ENCODE measurements around the gene OTOP3. TPM values are rescaled to one million over a fixed set of nuclear protein-coding genes. Genes with fewer than 3 reads are reported as not detected.
"Not testable (repeated sequence)": the region's sequence is repeated elsewhere in the genome, so short reads cannot be mapped to it uniquely, and the experiment has no call there.

Gene OTOP3
- total RNA-seq, 1 donor from 2014 or later: not detected

DNA sequence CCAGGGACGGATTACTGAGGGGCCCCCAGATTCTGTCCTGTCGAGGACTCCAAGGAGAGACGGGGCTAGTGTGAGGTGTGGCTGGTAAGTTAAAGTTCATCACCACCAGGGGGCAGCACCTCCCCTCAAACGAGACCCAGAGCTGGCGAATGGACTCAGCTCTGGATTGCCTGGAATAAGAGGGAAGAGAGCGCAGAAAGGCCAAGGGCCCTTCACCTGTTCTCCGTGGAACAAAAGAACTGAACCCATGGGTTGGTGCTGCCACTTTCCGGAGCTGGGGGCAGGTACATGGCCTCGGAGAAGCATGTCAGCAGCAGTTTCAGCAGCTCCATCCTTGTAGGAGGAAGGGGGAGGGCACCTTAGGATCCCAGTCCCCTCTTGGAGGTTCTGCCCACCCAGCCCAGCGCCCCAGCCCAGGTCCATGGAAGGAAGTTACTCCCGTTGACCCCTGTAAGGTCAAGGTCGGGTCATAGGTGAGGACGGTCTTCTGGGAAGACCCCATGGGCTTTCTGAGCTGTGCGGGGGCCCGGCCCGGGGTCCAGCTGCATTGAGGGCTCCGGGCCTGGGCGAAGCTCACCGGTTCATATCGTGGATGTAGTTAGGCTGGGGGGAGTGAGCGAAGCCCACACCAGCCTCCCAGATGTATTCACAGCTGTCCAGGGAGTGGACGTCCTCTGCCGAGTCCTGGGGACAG is 26.1 kb downstream of the OTOP3 start:
- peak; percentile 78 to 86 for DNase-seq (ENCODE audit: low read depth in 2 of 2)

DNA sequence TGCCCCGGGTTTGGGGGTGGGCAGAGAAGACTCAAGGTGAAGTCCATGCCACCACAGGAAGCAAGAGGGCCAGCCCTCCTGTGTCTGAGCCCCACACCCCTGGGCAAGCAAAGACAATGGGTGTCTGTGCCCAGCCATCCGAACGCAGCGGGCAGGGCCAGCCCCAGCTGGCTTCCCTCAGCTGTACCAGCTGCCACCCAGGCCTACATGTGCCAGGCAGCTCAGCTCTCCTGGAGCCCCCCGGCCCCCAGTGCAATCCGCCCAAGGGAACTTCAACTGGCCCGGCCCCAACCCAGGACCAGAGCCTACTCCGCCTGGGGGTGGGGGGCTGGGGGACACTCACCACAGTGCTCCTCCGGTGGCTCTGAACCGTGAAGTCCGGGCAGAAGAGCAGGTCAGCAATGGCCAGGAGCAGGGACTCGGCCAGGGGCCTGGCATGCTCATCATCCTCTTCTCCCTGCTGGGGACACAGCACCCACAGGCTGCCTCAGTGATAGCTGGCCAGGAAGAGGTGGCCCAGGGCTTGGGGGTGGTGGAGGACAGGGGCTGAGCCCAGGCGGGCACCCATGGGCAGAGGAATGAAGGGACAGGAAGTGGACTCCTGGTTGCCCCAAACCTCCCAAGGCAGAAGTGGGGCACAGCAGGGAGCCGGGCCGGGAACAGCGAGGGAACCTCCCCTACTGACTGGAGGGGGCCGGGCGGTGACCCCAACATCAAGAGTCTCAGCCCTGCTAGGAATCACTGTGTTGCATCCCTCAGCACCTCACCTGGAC is 27.1 kb downstream of the OTOP3 start:
- no peak for DNase-seq (ENCODE audit: low read depth in 2 of 2)

DNA sequence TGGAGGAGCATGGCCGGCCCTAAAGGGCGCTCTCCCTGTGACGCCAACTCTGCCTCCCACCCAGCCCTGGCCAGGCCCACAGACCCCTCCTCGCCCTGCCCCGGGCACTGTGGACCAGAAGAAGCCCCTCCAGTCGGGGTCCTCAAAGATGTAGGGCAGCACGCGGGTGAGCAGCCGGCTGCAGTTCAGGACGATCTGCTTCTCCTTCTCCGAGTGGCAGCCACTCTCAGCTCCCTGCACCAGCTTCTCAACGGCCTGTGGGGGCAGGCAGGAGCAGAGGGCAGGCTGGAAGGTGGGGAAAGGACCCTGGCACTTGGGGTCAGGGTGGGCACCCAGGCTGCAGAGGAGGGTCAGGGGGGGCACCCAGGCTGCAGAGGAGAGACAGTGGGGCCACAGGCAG is 28.0 kb downstream of the OTOP3 start:
- no peak for DNase-seq (ENCODE audit: low read depth in 2 of 2)

- no peak for DNase-seq (ENCODE audit: low read depth in 2 of 2)
Observed at GRCh38 chr17:74964246-74964761, 28.6 kb downstream of the OTOP3 start.

DNA sequence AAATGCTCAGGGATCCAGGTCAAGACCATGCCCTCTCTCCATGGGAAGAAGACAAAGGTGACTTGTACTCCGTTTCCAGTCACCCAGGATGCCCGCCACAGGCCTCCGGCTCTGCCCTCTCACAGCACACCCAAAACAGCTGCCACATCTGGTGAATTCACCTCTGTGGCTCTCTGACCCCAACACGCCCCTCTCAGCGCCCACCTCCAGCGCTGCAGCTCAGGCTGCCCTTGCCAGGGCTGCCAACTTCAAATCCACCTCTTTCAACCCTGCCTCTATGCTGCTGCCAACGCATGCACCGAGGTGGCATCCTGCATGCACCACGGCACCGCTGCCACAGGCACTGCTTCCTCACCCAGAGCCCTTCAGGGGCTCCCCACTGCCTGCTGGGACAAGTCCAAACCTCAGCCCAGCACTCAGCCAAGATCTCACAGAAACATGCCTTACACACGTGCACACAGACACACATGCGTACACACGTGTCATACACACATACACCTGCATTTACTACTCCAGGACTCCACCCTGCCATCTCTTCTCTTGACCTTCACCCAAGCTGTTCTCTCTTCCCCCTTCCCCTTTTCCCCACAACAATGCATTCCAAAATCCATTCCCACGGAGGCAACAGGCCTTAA is 29.4 kb downstream of the OTOP3 start:
- DNase-seq (ENCODE audit: low read depth in 2 of 2): no peak

DNA sequence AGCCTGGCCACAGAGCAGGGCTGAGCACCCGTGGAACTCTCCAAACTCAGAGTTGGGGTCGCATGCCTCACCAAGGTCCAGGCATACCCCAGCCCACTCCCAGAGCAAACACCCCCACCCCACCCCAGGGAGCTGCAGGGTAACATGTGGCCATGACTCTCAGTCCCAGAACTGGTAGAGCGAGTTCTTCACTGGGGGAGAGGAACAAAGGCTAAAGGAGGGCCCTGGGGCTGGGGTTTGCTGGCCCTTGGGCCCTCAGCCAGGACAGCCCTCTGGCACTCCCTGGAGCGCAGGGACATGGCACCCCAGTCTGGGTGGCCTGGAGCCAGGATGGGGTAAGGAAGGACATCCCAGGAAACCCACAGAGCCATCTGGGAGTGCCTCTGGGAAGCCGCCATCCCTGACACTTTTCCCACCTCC is 32.7 kb downstream of the OTOP3 start:
- no peak for DNase-seq (ENCODE audit: low read depth in 2 of 2)

GRCh38 chr17:74969501-74969900 is 33.8 kb downstream of the OTOP3 start:
- DNase-seq (ENCODE audit: low read depth in 2 of 2): not testable (repeated sequence)

GRCh38 chr17:74970395-74970794 is 34.7 kb downstream of the OTOP3 start:
- DNase-seq (ENCODE audit: low read depth in 2 of 2): peak; percentile 51 to 70

- no peak for DNase-seq (ENCODE audit: low read depth in 2 of 2)
Observed at GRCh38 chr17:74971069-74971841, 35.6 kb downstream of the OTOP3 start.

DNA sequence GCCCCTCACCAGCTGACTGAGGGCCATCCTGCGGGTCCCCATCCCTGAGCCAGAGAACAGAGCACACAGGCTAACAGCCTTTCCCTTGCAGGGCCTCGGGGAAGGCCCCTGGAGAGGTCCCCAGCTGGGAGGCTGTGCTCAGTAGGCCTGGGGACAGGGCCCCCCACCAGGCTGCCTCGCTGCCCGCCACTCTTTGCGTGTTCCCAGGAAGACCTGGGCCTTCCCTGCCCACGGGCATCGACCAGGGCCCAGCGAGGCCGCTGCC is 36.1 kb downstream of the OTOP3 start:
- no peak for DNase-seq (ENCODE audit: low read depth in 2 of 2)

DNA sequence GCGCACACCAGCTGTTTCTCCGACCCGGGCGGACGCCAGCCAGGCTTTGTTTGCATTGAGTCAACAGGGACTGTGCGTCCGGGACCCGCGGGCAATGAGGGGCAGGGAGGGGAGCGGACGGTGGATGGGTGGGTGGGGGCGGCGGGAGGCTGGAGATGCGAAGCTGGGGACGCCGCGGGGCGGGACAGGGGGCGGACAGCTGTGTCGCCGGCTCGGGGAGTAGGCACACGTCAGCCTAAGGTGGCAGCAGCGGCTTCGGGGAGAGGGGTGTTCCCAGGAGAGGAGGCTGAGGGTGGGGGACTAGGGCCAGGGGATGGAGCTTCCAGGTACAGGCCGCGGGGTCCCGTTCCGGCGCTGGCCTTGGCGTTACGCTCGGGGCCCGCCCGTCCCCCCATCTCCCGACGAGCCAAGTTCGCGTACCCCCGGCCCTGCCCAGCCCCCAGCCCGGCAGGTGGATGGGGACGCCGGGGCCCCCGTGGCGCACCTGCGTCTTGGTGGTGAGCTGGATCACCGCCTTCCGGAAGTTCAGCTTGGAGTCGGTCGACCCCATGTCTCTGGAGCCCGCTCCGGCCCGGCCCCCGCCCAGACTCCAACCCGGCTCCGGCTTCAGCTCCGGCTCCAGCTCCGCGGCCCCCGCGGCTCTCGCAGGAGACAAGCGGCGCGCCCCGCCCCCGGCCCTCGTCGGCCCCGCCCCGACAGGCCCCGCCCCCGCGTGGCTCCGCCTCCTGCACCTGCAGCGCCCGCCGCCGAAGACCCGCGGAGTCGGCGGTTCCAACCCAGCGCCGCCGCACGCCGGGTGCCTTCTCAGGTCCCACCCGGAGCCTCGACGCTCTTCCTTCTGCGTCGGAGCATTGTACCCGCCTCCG is 36.6 kb downstream of the OTOP3 start, which contains the start of gene HID1:
Gene HID1, minus strand, starts transcription at position 653 of the 866 bp plus-strand sequence. Its CDS starts 103 bp downstream, at position 550.
- peak in 1 of 2 donors; percentile 52 for DNase-seq (ENCODE audit: low read depth in 2 of 2)

DNA sequence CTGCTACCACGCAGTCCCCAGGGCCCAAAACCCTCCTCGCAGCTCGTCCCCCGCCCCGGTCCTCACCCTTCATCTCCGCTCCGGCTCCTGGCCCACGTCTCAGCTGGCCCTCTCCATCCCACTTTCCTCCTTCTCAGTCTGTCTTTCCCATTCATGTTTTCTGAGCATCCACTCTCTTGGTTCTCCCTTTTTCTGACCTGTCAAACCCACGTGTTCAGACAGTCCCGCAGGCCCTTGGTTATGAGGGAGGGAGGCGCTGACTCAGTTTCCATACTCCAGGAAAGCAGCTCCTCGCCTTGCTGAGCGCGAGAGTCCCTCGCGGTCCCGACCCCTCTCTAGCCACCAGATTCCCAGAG is 37.3 kb downstream of the OTOP3 start:
- DNase-seq (ENCODE audit: low read depth in 2 of 2): no peak

DNA sequence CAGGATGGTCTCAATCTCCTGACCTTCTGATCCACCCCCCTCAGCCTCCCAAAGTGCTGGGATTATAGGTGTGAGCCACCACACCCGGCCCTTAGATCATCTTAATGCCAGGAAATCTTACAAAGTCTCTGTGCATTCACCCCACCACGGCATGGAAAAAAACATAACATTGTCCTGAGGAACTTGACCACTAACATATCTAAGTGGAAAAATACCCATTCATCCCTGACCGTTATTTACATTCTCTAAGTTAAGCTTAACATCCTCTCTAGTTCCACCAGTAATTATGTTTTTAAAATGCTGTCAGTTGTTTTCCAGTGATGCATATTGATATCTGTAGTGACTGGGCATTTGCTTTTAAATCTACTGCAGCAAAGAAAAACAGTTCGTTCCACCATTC is 40.2 kb downstream of the OTOP3 start:
- no peak for DNase-seq (ENCODE audit: low read depth in 2 of 2)

DNA sequence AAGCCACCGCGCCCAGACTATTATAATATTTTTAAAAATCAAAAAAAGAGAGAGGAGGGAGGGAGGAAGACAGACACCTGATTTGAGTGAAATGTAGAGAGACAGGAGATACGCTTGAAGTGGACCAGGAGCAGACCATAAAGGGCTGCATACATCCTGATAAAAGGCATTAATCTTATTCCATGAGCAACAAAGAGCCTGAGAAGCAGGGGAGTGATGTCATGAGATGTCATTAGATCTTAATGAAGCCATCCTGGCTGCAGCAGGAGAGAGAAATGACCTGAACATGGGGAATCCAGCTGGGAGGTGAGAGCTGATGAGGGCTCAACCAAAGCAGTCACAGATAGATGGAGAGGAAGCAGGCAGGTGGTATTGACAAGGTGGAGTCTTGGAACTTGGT is 42.1 kb downstream of the OTOP3 start:
- DNase-seq (ENCODE audit: low read depth in 2 of 2): no peak

DNA sequence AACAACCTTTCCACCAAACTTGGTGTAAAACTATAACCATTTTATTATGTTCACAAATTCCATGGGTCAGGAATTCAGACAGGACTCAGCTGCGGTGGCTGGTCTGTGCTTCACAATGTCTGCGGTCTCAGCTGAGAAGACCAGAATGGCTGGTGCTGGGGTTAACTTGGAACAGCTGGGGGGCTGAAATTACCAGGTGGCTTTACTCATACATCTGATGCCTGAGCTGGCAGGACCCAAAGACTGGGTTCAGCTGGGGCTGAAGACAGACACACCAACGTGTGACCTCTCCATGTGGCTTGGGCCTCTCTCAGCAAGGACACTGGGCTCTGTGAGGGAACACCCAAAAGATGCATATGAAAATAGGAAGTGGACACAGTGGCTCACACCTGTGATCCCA is 42.5 kb downstream of the OTOP3 start:
- no peak for DNase-seq (ENCODE audit: low read depth in 2 of 2)

DNA sequence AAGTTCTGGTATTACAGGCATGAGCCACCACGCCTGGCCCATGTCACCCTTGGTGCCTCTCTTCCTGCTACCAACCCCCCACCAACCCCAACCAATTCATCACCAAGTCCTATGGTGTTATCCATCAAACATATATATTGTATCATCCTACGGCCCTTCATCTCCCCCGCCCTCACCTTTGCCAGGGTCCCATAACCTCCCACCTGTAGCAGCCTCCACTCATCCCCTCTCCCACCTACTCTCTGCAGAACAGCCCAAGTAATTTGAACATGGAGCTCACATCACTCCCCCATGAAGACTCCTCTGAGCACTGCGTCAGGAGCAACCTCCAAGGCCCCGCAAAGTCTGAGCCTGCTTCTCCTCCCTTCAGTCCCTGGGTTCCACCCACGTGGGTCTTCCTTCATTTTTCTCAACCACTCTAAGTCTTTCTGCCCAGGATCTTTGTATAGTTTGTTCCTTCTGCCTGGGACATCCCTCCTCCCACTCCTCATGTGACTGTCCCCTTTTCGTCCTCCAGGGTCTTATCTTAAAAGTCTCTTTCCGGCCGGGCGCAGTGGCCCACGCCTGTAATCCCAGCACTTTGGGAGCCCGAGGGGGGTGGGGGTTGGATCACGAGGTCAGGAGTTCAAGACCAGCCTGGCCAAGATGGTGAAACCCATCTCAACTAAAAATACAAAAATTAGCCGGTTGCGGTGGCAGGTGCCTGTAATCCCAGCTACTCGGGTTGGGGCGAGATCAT is 43.9 kb downstream of the OTOP3 start:
- no peak for DNase-seq (ENCODE audit: low read depth in 2 of 2)

DNA sequence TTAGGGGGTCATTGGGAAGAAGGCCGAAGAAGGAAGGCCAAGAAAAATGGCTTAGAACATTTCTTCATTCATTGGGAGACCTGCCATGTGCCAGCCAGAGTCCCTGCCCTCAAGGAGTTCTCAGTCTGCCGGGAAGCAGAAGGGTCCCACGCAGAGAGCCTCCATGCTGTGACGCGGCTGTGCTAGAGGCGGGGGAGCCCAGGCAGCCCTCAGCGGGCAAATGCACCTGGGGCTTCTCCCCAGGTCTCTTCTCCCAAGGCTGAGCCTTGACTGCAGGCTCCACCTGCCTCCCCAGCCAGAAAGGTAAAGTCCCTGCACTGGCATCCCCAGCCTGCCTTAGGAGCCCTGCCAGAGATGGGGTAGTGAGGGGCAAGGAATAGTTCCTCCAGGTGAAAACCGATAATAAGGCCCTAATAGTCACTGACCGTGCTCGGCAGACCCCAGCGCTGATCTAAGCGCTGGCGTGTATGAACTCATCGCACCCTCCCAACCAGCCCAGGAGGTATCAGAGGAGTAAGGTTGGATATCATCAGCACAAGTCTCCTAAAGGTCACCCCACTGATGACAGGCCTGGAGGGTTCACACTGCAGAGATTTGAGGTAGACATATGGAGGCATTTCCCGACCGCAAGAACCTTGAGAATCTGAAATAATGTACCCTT is 45.8 kb downstream of the OTOP3 start:
- no peak for DNase-seq (ENCODE audit: low read depth in 2 of 2)

DNA sequence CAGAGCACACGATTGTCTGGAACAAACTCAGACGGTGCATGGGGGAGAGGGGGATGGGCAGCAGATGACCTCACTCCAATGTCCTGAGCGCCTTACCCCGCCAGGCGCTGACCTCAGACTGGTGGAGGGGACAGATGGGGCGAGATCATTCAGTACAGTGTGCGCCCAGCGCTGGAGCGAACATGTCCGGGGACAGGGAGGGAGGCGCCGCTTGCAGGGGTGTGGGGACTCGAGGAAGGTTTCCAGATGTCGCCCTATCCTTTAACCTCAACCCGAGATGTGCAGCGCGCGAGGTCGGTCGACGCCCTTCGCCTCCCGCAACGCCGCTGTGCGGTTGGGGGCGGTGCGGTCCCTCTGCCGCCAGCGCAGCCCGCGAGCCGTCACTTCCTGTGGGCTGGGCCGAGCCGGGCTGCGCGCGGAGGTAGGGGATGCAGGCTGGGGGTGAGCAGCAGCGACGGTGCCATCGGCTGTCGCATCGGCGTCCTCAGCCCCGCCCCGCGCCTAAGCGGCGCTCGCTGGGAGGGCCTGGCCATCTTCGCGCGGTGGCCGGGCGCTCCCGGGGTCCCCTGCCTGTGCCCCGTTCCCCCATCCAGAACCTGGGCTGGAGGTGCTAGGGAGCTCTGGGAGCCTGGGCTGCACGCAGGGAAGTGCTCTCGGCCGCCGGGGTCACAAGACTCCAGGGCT is 46.4 kb downstream of the OTOP3 start:
- peak in 1 of 2 donors; percentile 56 for DNase-seq (ENCODE audit: low read depth in 2 of 2)
